ENCODE results near the gene SORCS2. TPM values are rescaled to one million over a fixed set of nuclear protein-coding genes. Genes with fewer than 3 reads are reported as not detected.

Gene SORCS2
- total RNA-seq, 1 donor from 2014 or later: 5.2 TPM

DNA sequence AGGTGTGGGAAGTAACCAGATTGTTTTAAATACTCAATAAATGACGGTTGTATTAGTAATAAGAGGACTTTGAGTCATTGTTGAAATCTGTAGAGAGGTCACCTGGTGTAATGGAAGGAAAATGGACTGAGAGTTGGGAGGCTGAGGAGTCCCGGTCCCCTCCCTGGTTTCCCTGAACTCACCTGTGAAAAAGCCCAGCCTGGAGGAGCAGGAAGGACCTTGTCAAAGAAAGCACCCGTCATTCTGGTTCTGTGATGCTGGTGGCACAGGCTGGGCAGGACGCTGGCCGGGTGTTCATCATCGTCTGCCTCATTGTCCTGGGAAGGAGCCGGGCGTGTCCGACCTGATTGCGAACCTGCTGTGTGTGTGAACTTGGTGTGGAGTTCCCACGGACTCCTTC is 70.8 kb downstream of the SORCS2 start:
- H3K27me3 ChIP-seq: no peaks in the 10 kb centered on the region
- no peaks in the 10 kb centered on the region for H3K36me3 Mint-ChIP-seq
- peaks cover 27% of the 10 kb centered on the region for H3K4me1 Mint-ChIP-seq
- no peak overlapping the region for H3K4me3 Mint-ChIP-seq
- no peaks in the 10 kb centered on the region for H3K36me3 ChIP-seq
- peaks cover 3% of the 10 kb centered on the region for H3K27me3 Mint-ChIP-seq (ENCODE audit: insufficient read depth, low read depth)
- no peak overlapping the region for H3K9ac ChIP-seq
- H3K4me3 ChIP-seq: no peak overlapping the region
- no peak for DNase-seq (ENCODE audit: low spot score)
- TF ChIP-seq EZH2 (IDR thresholded peaks at IDR 0.05): no peak
- no peaks in the 10 kb centered on the region for H4K20me1 ChIP-seq (ENCODE audit: low read depth)
- H3K27ac Mint-ChIP-seq: peak overlapping the region; percentile 3
- no peak overlapping the region for H2AFZ ChIP-seq (replicated peaks)
- H3K9me3 Mint-ChIP-seq: peaks cover 3% of the 10 kb centered on the region
- H3F3A ChIP-seq (ENCODE audit: low read depth): no peaks in the 10 kb centered on the region
- H3K9me3 ChIP-seq (ENCODE audit: low read depth): no peaks in the 10 kb centered on the region
- H3K79me2 ChIP-seq (ENCODE audit: low read depth): no peaks in the 10 kb centered on the region
- H3K4me2 ChIP-seq: no peak overlapping the region
- H3K4me1 ChIP-seq: peaks cover 5% of the 10 kb centered on the region
- no peak overlapping the region for H3K27ac ChIP-seq

DNA sequence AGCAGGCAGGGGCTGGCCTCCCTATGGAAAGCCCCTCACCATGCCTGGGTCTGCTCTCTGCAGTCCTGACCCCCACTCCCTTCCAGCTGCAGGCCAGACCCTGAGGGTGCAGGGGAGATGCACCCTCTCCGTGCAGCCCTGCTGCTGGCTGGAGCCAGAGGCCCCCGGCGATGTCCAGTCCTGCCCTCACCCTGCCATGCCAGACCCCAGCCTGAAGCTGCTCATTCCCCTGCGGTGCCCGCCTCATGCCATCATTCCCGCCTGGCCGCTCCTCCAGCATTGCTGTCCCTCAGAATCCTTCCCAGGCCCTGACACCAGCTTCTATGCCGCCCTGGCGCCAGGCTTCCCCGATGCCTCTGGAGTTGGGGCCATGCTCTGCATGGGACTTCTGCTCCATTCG is 72.4 kb downstream of the SORCS2 start:
- H3K27me3 Mint-ChIP-seq (ENCODE audit: insufficient read depth, low read depth): peaks cover 3% of the 10 kb centered on the region
- no peaks in the 10 kb centered on the region for H3K36me3 ChIP-seq
- H4K20me1 ChIP-seq (ENCODE audit: low read depth): no peaks in the 10 kb centered on the region
- H3K9me3 ChIP-seq (ENCODE audit: low read depth): no peaks in the 10 kb centered on the region
- no peak overlapping the region for H3K27ac ChIP-seq
- no peak overlapping the region for H3K9ac ChIP-seq
- H2AFZ ChIP-seq (replicated peaks): no peak overlapping the region
- H3K79me2 ChIP-seq (ENCODE audit: low read depth): no peaks in the 10 kb centered on the region
- no peaks in the 10 kb centered on the region for H3K27me3 ChIP-seq
- peaks cover 27% of the 10 kb centered on the region for H3K4me1 Mint-ChIP-seq
- no peak for DNase-seq (ENCODE audit: low spot score)
- H3F3A ChIP-seq (ENCODE audit: low read depth): no peaks in the 10 kb centered on the region
- no peak overlapping the region for H3K4me3 ChIP-seq
- no peak overlapping the region for H3K4me3 Mint-ChIP-seq
- peaks cover 5% of the 10 kb centered on the region for H3K4me1 ChIP-seq
- no peak overlapping the region for H3K27ac Mint-ChIP-seq
- TF ChIP-seq, protein P1, sequence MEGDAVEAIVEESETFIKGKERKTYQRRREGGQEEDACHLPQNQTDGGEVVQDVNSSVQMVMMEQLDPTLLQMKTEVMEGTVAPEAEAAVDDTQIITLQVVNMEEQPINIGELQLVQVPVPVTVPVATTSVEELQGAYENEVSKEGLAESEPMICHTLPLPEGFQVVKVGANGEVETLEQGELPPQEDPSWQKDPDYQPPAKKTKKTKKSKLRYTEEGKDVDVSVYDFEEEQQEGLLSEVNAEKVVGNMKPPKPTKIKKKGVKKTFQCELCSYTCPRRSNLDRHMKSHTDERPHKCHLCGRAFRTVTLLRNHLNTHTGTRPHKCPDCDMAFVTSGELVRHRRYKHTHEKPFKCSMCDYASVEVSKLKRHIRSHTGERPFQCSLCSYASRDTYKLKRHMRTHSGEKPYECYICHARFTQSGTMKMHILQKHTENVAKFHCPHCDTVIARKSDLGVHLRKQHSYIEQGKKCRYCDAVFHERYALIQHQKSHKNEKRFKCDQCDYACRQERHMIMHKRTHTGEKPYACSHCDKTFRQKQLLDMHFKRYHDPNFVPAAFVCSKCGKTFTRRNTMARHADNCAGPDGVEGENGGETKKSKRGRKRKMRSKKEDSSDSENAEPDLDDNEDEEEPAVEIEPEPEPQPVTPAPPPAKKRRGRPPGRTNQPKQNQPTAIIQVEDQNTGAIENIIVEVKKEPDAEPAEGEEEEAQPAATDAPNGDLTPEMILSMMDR (IDR thresholded peaks at IDR 0.05): no peak
- no peak for TF ChIP-seq EZH2 (IDR thresholded peaks at IDR 0.05)
- no peaks in the 10 kb centered on the region for H3K36me3 Mint-ChIP-seq
- H3K4me2 ChIP-seq: no peak overlapping the region
- H3K9me3 Mint-ChIP-seq: no peaks in the 10 kb centered on the region

- H3K4me1 ChIP-seq: peaks cover 5% of the 10 kb centered on the region
- no peak overlapping the region for H3K9ac ChIP-seq
- H3K9me3 Mint-ChIP-seq: peaks cover 8% of the 10 kb centered on the region
- no peaks in the 10 kb centered on the region for H3F3A ChIP-seq (ENCODE audit: low read depth)
- no peak overlapping the region for H3K4me2 ChIP-seq
- H3K4me1 Mint-ChIP-seq: peaks cover 21% of the 10 kb centered on the region
- H3K27ac ChIP-seq: no peak overlapping the region
- H3K4me3 ChIP-seq: no peak overlapping the region
- H3K79me2 ChIP-seq (ENCODE audit: low read depth): no peaks in the 10 kb centered on the region
- no peaks in the 10 kb centered on the region for H3K36me3 ChIP-seq
- peak overlapping the region; percentile 69 for H3K27ac Mint-ChIP-seq
- no peaks in the 10 kb centered on the region for H4K20me1 ChIP-seq (ENCODE audit: low read depth)
- H3K9me3 ChIP-seq (ENCODE audit: low read depth): no peaks in the 10 kb centered on the region
- no peak overlapping the region for H2AFZ ChIP-seq (replicated peaks)
- H3K36me3 Mint-ChIP-seq: peaks cover 1% of the 10 kb centered on the region
- DNase-seq (ENCODE audit: low spot score): no peak
- no peaks in the 10 kb centered on the region for H3K27me3 ChIP-seq
- H3K4me3 Mint-ChIP-seq: no peak overlapping the region
- TF ChIP-seq EZH2 (IDR thresholded peaks at IDR 0.05) (no peak), EZH2phosphoT487 (IDR thresholded peaks at IDR 0.05) (no peak)
- TF ChIP-seq, protein P1 (IDR thresholded peaks at IDR 0.05): no peak
- H3K27me3 Mint-ChIP-seq (ENCODE audit: insufficient read depth, low read depth): peaks cover 6% of the 10 kb centered on the region
These were observed 74.4 kb downstream of the SORCS2 start for GRCh38 chr4:7266525-7267292.

- H3K27ac Mint-ChIP-seq: no peak overlapping the region
- H3K36me3 ChIP-seq: no peaks in the 10 kb centered on the region
- H3K9ac ChIP-seq: no peak overlapping the region
- no peak overlapping the region for H3K27ac ChIP-seq
- H3K4me1 ChIP-seq: peaks cover 5% of the 10 kb centered on the region
- H3K27me3 Mint-ChIP-seq (ENCODE audit: insufficient read depth, low read depth): peaks cover 6% of the 10 kb centered on the region
- no peak overlapping the region for H3K4me3 ChIP-seq
- peaks cover 8% of the 10 kb centered on the region for H3K9me3 Mint-ChIP-seq
- DNase-seq (ENCODE audit: low spot score): no peak
- no peak for TF ChIP-seq EZH2 (IDR thresholded peaks at IDR 0.05)
- TF ChIP-seq, protein P1 (IDR thresholded peaks at IDR 0.05): no peak
- no peak for TF ChIP-seq EZH2phosphoT487 (IDR thresholded peaks at IDR 0.05)
- no peak overlapping the region for H2AFZ ChIP-seq (replicated peaks)
- H4K20me1 ChIP-seq (ENCODE audit: low read depth): no peaks in the 10 kb centered on the region
- no peaks in the 10 kb centered on the region for H3K79me2 ChIP-seq (ENCODE audit: low read depth)
- no peak overlapping the region for H3K4me2 ChIP-seq
- no peak overlapping the region for H3K4me3 Mint-ChIP-seq
- no peaks in the 10 kb centered on the region for H3K9me3 ChIP-seq (ENCODE audit: low read depth)
- peaks cover 21% of the 10 kb centered on the region for H3K4me1 Mint-ChIP-seq
- H3K27me3 ChIP-seq: no peaks in the 10 kb centered on the region
- H3K36me3 Mint-ChIP-seq: peaks cover 1% of the 10 kb centered on the region
- no peaks in the 10 kb centered on the region for H3F3A ChIP-seq (ENCODE audit: low read depth)
These were observed 75.5 kb downstream of the SORCS2 start for GRCh38 chr4:7267829-7268228.

All from neural progenitor cell (in vitro differentiated cells).